8988T (cell line): Measurements from ENCODE around the gene UNC5A.

Source experiments
- DNase-seq: peaks from one replicate; pipeline ENCODE4 v3.0.0; 2011

Gene UNC5A

GRCh38 chr5:176802116-176802784, 8.1 kb upstream of the UNC5A start:
- DNase-seq, result no peak

GRCh38 chr5:176803068-176803942, 7.1 kb upstream of the UNC5A start:
- DNase-seq, result no peak

DNA sequence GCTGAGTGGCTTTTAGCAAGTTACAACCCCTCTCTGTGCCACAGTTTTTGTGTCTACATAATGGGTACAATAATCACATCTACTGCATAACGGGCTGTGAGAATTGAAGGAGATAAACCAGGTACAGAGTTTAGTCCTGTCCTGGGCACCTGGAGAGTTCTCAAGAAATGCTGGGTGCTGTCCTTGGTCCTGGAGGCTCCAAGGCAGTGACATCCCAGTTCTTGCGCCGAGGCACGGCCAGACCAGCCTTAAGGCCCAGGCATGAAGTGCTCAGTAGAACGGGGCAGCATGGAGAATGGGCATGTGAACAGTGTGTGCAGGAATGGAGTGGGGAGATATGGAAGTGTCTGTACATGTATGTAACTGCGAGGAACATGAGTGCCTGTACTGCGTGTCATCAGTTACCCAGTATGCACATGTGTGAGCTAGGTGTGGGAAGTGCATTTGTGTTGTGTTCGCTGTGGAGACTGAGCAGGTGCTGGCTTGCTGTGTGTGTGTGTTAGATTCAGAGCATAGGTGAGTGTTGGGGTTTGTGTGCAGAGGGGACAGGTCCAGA, 6.3 kb upstream of the UNC5A start:
- no peak for DNase-seq

DNA sequence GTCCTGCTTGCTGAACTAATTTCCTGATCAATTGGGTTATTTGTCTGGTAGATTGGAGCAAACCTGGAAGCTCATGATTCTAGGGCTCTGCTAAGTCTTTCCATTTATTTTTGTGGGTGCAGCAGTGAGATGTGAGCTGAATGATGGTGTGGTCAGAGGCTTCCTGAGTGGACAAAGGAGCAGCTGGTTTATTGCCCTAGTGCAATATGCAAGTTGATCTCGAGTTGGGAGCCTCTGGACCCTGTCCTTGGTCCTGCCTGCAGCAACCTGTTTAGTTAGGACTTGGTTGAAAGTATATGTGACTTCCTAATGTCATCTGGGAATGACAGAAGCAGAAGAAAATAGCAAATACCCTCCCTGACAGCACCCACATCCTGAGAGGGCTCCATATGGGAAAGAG, 4.2 kb upstream of the UNC5A start:
- no peak for DNase-seq

GRCh38 chr5:176809544-176810080, 747 bp upstream of the UNC5A start:
- no peak for DNase-seq

GRCh38 chr5:176810687-176811501, 535 bp downstream of the UNC5A start:
- DNase-seq, result no peak

- peak; percentile 98 for DNase-seq
These were observed 2.2 kb downstream of the UNC5A start for GRCh38 chr5:176812269-176813259.

DNA sequence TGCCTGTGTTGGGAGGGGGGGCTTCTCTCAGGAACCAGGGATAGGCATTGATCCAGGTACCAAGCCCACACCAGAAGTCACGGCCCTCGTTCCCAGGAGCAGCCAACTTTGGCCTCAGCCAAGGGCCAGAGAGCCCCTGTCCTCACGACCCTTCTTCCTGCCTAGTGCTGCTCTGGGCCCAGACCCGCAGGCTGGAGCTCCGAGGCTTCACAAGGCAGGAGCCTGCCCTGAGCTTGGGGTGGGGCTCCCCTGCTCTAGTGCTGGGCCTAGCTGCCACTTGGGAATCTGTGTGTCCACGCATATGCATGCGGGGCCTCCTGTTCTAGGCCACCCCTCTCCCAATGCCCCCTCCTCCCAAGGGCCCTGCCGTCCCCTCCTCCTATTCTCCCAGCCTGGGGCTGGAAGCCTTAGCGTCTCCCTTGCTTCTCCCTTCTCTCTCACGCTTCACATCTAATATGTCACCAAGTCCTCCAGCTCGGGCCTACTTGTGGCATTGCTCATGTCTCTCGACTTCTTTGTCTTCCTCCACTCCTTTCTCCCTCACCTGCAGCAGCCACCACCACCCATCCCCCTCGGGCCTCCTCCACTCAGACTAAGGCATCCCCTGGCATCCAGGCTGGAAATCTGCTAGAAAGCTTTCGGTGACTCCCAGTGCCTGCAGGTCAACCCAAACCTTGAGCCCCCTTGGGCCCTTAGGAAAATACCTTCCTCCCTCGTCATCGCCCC, 3.4 kb downstream of the UNC5A start:
- no peak for DNase-seq

DNA sequence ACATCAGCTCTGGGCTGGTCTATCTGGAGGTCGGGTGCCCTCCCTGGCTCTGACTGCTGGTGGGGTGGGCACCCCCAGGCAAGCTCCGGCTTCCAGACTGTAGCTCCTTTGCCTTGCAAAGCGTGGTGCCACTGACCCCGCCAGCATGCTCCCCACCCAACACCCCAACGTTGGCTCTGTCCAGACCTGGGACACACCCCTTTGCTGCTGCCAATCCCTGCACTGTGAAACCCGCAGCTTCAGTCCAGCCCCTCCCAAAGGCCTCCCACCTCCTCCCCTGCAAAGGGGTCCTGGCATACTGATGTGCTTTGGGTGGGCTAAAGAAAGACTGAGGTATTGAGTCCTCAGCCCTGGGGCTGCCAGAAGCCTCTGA, 3.9 kb downstream of the UNC5A start:
- no peak for DNase-seq

- DNase-seq, result no peak
These were observed 4.6 kb downstream of the UNC5A start for GRCh38 chr5:176814836-176815438.

- no peak for DNase-seq
These were observed 5.8 kb downstream of the UNC5A start for GRCh38 chr5:176816043-176816745.

GRCh38 chr5:176816791-176817347, 6.5 kb downstream of the UNC5A start:
- no peak for DNase-seq

DNA sequence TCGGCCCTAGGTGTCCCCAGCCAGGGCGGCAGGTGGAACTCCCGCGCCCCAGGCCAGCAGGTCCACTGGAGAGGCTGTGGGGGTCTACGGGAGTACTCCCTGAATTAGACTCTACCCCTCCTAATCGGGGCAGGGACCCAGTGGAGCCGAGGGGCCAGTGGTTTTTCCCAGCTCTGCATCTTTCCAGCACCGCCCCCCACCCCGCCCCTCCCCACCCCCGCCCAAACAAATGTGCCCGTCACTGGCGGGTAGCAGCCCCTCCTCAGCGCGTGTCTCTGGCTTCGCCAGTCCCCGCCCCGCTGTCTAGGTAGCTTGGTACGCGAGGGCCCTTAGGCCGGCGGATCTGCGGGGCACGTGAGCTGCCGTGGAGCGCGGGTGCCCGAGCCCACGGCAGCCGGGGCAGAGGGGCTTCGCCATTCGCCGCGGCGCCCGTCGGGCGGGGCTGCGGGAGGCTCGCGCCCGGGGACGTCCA, 7.0 kb downstream of the UNC5A start:
- DNase-seq, result no peak

DNA sequence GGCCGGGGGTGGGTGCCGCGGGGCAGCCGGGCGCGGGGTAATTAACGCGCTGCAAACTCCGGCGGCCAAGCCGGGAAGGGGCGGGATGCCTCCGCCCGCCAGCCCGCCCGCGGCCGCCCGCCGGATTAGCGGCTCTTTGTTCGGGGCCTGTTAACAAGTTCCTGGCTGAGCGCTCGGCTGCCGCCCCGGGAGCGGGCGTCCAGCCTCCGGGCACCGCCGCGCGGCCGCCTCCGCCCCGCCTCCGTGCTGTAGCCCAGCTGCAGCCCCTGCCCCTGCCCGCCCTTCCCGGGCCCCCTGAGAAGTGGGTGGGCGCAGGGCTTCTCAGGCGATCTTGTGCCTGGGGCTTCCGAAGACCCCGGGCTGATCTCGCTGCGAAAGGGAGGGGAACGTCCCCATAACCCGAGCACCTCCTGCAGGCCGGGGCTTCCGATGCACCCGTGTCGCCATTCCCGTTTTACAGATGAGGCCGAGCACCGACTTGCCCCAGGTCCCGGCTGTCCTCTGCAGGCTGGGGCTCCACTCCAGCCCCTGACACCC, 7.5 kb downstream of the UNC5A start:
- peak; percentile 98 for DNase-seq

- DNase-seq, result no peak
These were observed 8.2 kb downstream of the UNC5A start for GRCh38 chr5:176818391-176819098.

DNA sequence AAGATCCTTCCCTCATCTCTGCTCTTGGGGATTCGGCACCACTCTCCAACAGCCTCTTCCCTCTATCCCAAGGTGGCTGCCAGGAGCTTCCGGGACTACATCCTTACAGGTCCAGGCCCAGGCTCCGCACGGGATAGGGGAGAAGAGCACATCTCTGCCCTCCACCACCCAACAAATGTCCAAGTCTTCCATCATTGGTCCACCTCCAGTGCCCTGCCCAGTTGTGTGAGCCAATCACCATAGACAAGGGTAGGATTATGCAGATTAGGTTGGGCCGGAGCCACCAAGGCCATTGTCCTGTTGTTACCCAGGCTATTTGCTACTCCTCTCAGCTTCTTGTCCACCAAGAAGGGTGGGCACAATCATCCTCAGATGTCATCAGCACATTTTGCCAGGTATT, 9.1 kb downstream of the UNC5A start:
- no peak for DNase-seq

GRCh38 chr5:176820937-176821336, 10.6 kb downstream of the UNC5A start:
- DNase-seq, result no peak

DNA sequence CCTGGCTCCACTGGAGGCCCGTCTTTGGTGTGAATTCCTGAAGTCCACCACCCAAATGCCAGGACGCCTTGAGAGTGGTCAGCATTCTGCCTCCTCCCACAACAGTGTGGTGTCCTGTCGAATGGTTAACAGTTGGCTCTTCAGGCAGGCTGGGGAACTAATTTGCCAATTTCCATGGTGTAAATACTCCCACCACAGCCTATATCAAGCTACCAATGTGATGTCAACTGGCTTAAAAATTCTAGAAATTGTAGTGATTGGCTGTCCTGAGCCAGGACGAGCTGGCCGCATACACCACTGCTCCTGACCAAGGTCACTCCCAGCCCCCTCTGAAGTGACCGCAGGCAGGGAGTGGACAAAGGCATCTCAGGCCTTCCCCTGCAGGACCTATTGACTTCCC, 11.1 kb downstream of the UNC5A start:
- DNase-seq, result no peak
